ENCODE results near the gene GRIN2A.

GRIN2A gene

DNA sequence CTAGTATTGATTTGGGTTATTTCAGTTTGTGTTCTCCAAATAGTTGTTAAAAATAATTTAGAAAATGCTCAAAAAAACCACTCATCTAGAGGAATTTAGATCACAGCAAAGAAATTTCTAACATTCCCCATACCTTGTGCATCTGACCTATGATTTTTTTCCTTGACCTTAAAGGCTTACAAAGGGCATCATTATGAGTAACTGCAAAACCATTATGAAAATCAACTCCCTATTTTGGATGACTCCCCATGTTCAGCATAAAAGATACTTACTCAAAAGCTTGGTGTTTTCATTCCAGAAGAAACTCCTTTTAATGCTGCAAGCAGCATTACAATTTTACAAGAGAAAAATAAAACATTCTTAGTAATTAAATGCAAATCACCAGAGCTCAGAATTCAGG lies 83.2 kb downstream of the GRIN2A start:
- no peaks in the 10 kb centered on the region for H3K36me3 ChIP-seq (ENCODE audit: insufficient read depth)
- no peaks in the 10 kb centered on the region for H3K79me2 ChIP-seq (ENCODE audit: insufficient read depth, low read depth)
- no peaks in the 10 kb centered on the region for H3K4me1 ChIP-seq (ENCODE audit: low read depth, poor library complexity, severe bottlenecking)
- TF ChIP-seq, protein P1, sequence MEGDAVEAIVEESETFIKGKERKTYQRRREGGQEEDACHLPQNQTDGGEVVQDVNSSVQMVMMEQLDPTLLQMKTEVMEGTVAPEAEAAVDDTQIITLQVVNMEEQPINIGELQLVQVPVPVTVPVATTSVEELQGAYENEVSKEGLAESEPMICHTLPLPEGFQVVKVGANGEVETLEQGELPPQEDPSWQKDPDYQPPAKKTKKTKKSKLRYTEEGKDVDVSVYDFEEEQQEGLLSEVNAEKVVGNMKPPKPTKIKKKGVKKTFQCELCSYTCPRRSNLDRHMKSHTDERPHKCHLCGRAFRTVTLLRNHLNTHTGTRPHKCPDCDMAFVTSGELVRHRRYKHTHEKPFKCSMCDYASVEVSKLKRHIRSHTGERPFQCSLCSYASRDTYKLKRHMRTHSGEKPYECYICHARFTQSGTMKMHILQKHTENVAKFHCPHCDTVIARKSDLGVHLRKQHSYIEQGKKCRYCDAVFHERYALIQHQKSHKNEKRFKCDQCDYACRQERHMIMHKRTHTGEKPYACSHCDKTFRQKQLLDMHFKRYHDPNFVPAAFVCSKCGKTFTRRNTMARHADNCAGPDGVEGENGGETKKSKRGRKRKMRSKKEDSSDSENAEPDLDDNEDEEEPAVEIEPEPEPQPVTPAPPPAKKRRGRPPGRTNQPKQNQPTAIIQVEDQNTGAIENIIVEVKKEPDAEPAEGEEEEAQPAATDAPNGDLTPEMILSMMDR (conservative IDR thresholded peaks at IDR 0.05; ENCODE audit: low read depth, low read length): no peak
- H3K9ac ChIP-seq: no peak overlapping the region
- no peak overlapping the region for H3K27ac ChIP-seq
- no peak overlapping the region for H3K4me2 ChIP-seq
- H3K27me3 ChIP-seq (ENCODE audit: insufficient read depth, low read depth): no peaks in the 10 kb centered on the region
- H3K4me3 ChIP-seq (IDR thresholded peaks at IDR 0.05; ENCODE audit: insufficient read depth, low read depth, low read length): no peak overlapping the region
- no peaks in the 10 kb centered on the region for H4K20me1 ChIP-seq (ENCODE audit: insufficient read depth)
- H2AFZ ChIP-seq (ENCODE audit: low read depth): no peak overlapping the region

DNA sequence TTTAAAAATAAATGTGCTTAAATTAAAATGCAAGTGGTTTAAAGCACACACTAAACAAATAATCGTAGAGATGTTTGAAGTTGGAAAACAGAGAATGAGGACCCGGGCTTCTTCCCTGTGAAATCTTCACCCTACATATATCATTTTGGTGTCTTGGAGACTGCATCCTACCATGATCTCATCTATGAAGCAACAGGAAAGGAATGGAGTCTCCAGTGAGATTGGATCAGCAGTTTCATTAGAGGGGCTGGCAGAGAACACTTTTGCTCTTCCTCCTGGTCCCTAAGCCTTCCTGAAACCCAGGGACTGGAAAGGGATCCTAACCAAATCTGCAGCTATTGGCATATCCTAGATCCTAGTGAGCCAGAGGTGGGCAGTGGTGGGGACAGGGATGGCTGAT lies 85.0 kb downstream of the GRIN2A start:
- Histone ChIP-seq H3K27ac (no peak overlapping the region), H2AFZ (ENCODE audit: low read depth) (no peak overlapping the region), H3K79me2 (ENCODE audit: insufficient read depth, low read depth) (no peaks in the 10 kb centered on the region), H3K4me1 (ENCODE audit: low read depth, poor library complexity, severe bottlenecking) (no peaks in the 10 kb centered on the region), H3K36me3 (ENCODE audit: insufficient read depth) (no peaks in the 10 kb centered on the region), H3K27me3 (ENCODE audit: insufficient read depth, low read depth) (no peaks in the 10 kb centered on the region; the same call in 1 of the 2 replicates), H4K20me1 (ENCODE audit: insufficient read depth) (no peaks in the 10 kb centered on the region), H3K4me2 (no peak overlapping the region), H3K9ac (no peak overlapping the region), H3K4me3 (IDR thresholded peaks at IDR 0.05; ENCODE audit: insufficient read depth, low read depth, low read length) (no peak overlapping the region)
- TF ChIP-seq, protein P1 (conservative IDR thresholded peaks at IDR 0.05; ENCODE audit: low read depth, low read length): no peak

DNA sequence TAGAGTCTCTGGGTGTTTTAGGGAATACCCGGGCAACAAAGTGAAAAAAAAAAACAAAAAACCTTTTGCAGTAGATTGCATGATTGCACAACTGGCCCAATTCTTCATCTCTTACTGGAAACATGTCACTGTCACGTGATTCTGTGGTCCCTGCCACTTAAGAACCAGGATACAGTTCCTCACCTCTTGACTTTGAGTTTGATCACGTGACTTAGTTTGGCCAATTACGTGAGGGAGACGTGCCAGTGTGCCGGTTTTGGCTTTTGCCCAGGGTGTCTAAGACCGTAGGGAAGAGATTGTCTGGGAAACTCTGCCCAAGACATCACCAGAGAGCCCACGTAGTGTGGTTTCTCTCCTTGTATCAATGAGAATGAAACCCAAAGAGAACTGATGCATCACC lies 88.7 kb downstream of the GRIN2A start:
- TF ChIP-seq, protein P1 (conservative IDR thresholded peaks at IDR 0.05; ENCODE audit: low read depth, low read length): no peak
- Histone ChIP-seq H3K4me2 (no peak overlapping the region), H3K9ac (no peak overlapping the region), H3K4me1 (ENCODE audit: low read depth, poor library complexity, severe bottlenecking) (no peaks in the 10 kb centered on the region), H3K79me2 (ENCODE audit: insufficient read depth, low read depth) (no peaks in the 10 kb centered on the region), H3K4me3 (IDR thresholded peaks at IDR 0.05; ENCODE audit: insufficient read depth, low read depth, low read length) (no peak overlapping the region), H3K27me3 (ENCODE audit: insufficient read depth, low read depth) (no peaks in the 10 kb centered on the region; the same call in 1 of the 2 replicates), H4K20me1 (ENCODE audit: insufficient read depth) (no peaks in the 10 kb centered on the region), H2AFZ (ENCODE audit: low read depth) (no peak overlapping the region), H3K36me3 (ENCODE audit: insufficient read depth) (no peaks in the 10 kb centered on the region), H3K27ac (no peak overlapping the region)

DNA sequence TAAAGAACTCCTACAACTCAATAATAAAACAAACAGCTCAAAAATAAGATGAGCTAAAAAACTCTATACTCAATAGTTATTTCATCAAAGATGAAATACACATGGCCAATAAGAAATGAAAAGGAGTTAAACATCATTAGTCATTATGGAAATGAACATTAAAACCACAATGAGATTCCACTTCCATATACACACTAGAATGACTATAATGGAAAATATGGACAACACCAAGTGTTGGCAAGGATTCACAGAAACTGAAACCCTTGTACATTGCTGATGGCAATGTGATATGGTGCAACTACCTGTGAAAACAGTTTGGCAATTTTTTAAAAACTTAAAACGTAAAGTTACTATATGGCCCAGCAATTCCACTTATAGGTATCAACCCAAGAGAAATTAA lies 91.4 kb downstream of the GRIN2A start:
- Histone ChIP-seq H3K4me2 (no peak overlapping the region), H3K4me3 (IDR thresholded peaks at IDR 0.05; ENCODE audit: insufficient read depth, low read depth, low read length) (no peak overlapping the region), H3K79me2 (ENCODE audit: insufficient read depth, low read depth) (no peaks in the 10 kb centered on the region)

More for the DNA sequence above, 91.4 kb downstream of the GRIN2A start:
- Histone ChIP-seq H3K9ac (no peak overlapping the region), H3K27ac (no peak overlapping the region), H4K20me1 (ENCODE audit: insufficient read depth) (no peaks in the 10 kb centered on the region), H3K36me3 (ENCODE audit: insufficient read depth) (no peaks in the 10 kb centered on the region), H2AFZ (ENCODE audit: low read depth) (no peak overlapping the region), H3K4me1 (ENCODE audit: low read depth, poor library complexity, severe bottlenecking) (no peaks in the 10 kb centered on the region), H3K27me3 (ENCODE audit: insufficient read depth, low read depth) (no peaks in the 10 kb centered on the region; the same call in 1 of the 2 replicates)
- TF ChIP-seq, protein P1 (conservative IDR thresholded peaks at IDR 0.05; ENCODE audit: low read depth, low read length): no peak

All from KMS-11 (cell line).